ENCODE results near the gene PRR33. TPM values are rescaled to one million over a fixed set of nuclear protein-coding genes. Genes with fewer than 3 reads are reported as not detected.

PRR33 gene
- total RNA-seq (ENCODE audit: insufficient read depth, low replicate concordance): not detected

GRCh38 chr11:1891831-1892115, at the start of gene PRR33:
TSS of gene PRR33 (minus strand) at chr11:1891895. CDS start at chr11:1890584, 1,311 bp downstream.
- no peak for DNase-seq (ENCODE audit: low spot score)

- peak; percentile 43 for DNase-seq (ENCODE audit: low spot score)
These were observed 48.1 kb upstream of the PRR33 start for GRCh38 chr11:1939788-1940187.

- peak; percentile 84 for DNase-seq (ENCODE audit: low spot score)
These were observed 47.4 kb upstream of the PRR33 start for GRCh38 chr11:1939006-1939625.

- peak; percentile 20 for DNase-seq (ENCODE audit: low spot score)
These were observed 46.8 kb upstream of the PRR33 start for GRCh38 chr11:1938343-1939005.

GRCh38 chr11:1937616-1938342, 46.1 kb upstream of the PRR33 start:
- DNase-seq (ENCODE audit: low spot score): peak; percentile 74

GRCh38 chr11:1936781-1937615, 45.3 kb upstream of the PRR33 start:
- no peak for DNase-seq (ENCODE audit: low spot score)

- DNase-seq (ENCODE audit: low spot score): no peak
These were observed 44.5 kb upstream of the PRR33 start for GRCh38 chr11:1936072-1936780.

- no peak for DNase-seq (ENCODE audit: low spot score)
These were observed 43.7 kb upstream of the PRR33 start for GRCh38 chr11:1935156-1936071.

- DNase-seq (ENCODE audit: low spot score): no peak
These were observed 42.9 kb upstream of the PRR33 start for GRCh38 chr11:1934335-1935155.

GRCh38 chr11:1933416-1934334, 42.0 kb upstream of the PRR33 start:
- DNase-seq (ENCODE audit: low spot score): peak; percentile 56

- DNase-seq (ENCODE audit: low spot score): no peak
These were observed 41.0 kb upstream of the PRR33 start for GRCh38 chr11:1932681-1933080.

- DNase-seq (ENCODE audit: low spot score): no peak
These were observed 40.4 kb upstream of the PRR33 start for GRCh38 chr11:1932105-1932480.

GRCh38 chr11:1931341-1932104, 39.8 kb upstream of the PRR33 start:
- DNase-seq (ENCODE audit: low spot score): peak; percentile 82

GRCh38 chr11:1930462-1930830, 38.8 kb upstream of the PRR33 start:
- peak; percentile 90 for DNase-seq (ENCODE audit: low spot score)

- DNase-seq (ENCODE audit: low spot score): no peak
These were observed 38.1 kb upstream of the PRR33 start for GRCh38 chr11:1929621-1930461.

- no peak for DNase-seq (ENCODE audit: low spot score)
These were observed 37.3 kb upstream of the PRR33 start for GRCh38 chr11:1928891-1929541.

Data from umbilical cord (tissue), 2 donors.